NCI-H2029 treated with DMSO at 0.1 percent for 48 hours (cell line): ENCODE measurements around the gene CGGBP1.

Source experiments
- DNase-seq: peaks from one replicate; lab custom pipeline; 2025; lab: John Stamatoyannopoulos, UW

CGGBP1 gene, protein sequence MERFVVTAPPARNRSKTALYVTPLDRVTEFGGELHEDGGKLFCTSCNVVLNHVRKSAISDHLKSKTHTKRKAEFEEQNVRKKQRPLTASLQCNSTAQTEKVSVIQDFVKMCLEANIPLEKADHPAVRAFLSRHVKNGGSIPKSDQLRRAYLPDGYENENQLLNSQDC

DNA sequence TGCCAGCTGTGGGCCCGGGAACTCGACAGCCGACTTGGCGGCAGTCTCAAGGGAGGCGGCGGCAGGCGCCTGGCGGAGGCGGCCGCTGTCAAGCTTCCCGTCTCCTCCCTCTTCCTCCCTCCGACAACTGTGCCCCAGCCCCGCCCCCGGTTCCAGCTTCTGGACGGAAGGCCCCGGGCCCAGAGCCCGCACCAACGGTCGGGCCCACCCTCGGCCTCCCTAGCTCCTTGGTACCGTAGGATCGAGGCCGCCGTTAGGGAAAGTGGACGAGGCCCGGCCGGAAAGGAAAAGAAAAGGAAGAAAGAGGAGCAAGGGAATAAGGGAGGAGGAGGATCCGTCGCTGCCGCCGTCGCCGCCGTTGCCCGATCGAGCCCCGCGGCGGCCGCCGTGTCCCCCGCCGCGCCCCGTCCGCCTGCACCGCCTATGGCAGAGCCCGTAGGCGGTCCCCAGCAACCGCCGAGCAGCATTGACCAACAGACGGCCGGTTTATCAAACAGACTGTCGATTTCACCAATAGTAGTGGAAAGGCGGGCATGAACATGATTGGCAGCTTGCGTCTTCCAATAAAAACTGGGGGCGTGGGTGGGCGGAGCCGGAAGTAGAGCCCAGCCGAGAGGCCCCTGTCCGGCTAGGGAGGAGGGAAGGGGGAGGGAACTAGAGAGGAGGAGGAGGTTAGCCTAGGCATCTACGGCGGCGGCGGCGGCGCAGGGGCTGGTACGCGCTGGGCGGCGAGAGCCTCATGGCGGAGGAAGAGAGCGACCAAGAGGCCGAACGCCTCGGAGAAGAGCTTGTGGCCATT, at the start of gene CGGBP1, which contains the start of gene ZNF654:
CGGBP1 (minus strand) TSS at position 425 of the 799 bp plus-strand sequence. CDS start 3,029 bp downstream, outside the sequence.
ZNF654 (plus strand) TSS at position 675 of the 799 bp plus-strand sequence; CDS start at position 740, 65 bp downstream.
- DNase-seq = peak; percentile 98

DNA sequence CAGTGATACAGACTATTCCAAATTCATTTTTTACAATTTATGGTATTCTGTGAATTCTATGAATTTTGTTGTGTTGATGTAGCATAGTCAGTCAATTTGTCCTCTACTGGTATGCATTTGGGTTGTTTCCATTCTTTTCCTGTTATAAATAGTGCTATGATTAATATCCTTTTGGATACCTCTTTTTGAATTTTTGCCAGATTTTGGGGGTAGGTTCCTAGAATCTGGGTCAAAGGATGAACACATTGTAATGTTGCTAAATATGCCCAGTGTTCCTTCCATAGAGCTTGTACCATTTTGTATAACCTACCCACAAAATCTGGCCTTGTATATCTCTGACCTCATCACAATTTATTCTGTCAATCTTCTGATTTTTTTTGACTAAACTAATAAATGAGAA, 46.5 kb upstream of the CGGBP1 start:
- no peak for DNase-seq

DNA sequence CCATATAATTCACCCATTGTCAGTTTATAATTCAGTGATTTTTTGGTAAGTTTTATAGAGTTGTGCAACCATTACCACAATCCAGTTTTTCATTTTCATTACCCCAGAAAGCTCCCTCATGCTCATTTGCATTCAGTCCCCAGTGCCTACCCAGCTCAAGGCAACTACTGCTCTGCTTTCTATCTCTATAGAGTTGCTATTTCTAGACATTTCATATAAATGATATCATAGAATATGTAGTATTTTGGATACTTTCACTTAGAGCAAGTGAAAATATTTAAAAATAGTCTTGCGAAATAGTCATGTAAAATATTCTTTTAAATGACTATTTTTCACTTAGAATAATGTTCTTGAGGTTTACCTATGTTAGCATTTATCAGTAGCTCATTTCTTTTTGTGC, 42.3 kb upstream of the CGGBP1 start:
- no peak for DNase-seq

DNA sequence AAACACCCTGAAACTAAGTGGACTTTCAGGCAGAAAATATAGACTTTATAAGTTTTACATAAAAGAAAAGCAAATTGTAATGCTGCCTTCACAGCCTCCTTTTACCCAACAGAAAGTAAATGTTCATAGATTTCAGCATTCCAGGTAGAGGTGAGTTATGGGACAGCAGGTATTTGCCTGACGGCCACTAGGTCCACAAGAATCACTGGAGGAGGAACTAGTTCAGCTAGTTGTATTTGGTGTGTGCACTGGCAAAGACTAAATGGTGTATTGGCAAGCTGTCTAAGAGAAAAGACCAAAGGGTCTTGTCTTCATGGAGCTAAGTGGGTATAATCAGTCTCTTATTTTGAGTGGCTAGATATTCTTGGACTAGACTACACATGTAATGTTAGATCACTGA, 34.5 kb upstream of the CGGBP1 start:
- no peak for DNase-seq

DNA sequence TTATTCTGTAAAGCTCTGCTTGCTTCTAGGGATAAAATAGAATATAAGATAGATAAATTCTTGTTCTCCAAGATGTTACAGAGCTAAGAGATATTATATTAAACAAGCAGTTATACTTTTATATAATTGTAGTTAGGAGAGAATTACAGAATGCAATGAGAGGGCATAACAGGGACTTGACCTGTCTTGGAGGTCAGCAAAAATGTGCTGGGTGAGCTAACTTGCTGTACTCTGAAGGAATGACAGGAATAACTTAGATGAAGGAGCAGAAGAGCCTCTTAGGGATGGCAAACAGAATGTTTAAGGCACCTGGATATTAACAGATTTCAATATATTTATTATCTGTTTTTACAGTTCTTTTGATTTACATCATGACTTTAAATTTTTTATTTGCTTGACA, 33.5 kb upstream of the CGGBP1 start:
- no peak for DNase-seq

DNA sequence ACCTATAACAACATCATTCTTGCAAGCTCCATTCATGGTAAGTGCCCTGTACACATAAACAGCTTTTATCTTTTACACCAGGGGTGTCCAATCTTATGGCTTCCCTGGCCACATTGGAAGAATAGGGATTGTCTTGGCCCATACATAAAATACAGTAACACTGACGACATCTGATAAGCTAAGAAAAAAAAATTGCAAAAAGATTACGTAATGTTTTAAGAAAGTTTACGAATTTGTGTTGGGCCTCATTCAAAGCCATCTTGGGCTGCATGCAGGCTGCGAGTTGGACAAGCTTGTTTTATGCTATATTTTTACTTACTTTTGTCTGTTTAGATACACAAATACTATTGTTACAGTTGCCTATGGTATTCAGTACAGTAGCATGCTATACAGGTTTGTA, 31.9 kb upstream of the CGGBP1 start:
- DNase-seq = no peak

DNA sequence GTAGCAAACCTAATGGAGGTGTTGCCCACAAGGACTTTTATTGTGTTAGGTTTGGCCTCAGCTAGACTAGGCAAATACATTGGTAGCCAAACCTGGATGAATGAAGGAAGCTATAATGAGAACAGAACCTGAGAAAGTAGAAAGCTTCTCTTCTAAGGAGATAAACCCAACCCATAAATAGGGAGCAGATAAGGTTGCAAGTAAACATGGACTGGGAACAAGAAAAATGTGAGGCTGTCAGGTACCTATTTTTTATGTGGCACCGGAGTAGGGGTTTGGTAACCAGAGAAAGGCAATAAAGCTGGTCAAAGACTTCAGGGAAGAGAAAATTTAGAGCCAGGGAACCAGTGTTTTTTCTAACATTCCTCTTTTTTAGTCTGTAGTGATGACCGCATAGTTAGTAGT, 25.3 kb upstream of the CGGBP1 start:
- no peak for DNase-seq

DNA sequence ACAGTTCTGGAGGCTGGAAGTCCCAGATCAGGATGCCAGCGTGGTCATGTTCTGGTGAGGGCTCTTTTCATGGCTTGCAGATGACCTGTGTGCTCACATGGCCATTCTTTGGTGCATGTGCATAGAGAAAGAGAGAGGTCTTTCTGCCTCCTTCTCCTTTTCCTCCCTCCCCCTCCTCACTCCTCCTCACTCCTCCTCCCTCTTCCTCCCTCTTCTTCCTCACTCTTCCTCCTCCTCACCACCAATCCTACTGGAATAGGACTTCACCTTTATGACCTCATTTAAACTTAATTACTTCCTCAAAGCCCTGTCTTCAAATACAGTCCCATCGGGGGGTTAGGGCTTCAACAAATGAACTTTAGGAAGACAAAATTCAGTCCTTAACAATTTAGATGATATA, 24.0 kb upstream of the CGGBP1 start:
- no peak for DNase-seq

DNA sequence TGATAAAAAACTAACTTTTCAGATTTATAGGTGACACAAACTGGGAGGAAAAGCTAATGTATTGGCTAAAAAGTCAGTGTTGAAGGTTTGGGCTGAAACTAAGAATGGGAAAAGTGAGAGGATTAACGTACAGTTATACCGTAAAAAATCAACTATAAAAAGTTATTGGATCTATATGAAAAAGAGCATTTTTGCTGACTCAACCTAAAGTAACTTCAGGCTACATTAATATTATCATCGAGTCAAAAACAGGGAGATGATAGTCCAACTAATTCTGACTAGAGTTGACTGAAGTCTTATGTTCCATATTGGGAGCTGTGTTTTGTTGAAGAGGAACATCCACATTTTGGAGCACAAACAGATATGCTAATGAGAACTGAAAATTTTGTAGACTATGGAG, 20.1 kb upstream of the CGGBP1 start:
- no peak for DNase-seq

DNA sequence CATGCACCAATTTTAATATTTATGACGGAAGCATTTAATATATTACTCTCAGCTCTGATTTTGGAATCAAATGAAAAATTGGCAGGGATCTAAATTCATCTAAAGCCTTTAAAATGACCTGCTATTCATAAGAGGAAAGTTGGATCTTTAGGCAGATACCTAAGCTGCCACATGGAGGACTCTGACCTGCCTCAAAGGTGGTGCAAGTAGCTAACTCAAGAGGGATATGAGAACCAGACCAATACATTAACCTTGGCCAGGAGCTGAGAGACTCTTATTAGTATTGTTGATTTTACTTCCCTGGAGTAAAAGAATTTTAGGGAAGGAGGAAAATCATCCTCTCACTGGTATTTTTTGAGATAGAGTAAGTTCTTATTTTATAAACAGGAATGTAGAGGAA, 17.9 kb upstream of the CGGBP1 start:
- no peak for DNase-seq

DNA sequence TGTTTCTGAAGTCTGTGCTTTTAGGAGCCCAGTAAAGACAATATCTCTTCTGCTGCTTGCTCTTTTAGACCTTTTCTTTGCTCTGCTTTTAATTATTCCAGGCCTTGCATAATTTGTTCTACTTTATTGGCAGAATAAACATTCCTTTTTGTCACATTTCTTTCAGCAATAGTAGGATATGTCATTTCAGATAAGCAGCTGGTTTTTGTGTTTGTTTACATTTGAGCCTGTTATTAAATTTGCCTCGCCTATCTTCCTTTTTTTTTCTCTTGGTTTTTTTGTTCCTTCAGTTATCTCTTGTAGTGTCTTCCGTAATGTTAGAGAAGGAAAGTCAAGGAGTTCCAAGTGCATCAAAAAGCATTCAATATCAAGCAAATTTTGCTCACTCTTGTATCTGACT, 16.7 kb upstream of the CGGBP1 start:
- no peak for DNase-seq

DNA sequence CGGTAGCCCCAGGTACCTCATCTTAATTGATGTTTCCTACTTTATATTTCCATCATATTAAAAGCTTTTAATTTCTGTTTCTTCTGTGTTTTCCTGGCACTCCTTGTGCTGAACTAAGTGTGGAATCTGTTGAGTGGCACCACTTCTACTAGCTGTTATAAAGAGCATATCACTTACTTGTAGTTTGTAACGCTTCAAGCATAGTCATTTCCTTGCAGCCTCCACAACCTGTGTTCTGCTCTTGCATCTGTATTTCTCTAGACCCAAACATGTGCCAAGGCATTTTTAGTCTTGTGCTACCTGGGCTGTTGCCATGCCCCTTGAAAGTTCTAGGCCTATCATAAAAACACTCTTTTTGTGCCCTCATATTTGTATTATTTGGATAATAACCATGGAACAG, 16.3 kb upstream of the CGGBP1 start:
- DNase-seq = no peak

DNA sequence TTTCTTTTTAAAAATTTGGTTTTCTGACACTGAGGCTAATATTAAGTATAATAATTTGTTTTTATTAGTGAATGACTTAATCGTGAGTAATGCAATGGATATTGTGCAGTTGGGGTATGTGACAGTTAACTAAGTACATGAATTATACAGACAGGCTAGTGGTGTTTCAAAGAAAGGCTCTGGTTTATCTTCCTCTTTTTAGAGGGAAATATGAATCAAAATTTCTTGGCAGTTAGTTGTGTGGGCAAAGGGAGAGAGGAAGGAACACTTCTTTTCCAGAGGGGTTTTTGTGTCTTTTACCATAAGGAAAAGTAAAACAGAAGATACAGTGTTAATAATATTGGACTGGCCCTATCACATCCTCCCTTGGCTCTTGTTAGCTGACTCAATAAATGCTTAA, 2.9 kb upstream of the CGGBP1 start:
- DNase-seq = no peak

DNA sequence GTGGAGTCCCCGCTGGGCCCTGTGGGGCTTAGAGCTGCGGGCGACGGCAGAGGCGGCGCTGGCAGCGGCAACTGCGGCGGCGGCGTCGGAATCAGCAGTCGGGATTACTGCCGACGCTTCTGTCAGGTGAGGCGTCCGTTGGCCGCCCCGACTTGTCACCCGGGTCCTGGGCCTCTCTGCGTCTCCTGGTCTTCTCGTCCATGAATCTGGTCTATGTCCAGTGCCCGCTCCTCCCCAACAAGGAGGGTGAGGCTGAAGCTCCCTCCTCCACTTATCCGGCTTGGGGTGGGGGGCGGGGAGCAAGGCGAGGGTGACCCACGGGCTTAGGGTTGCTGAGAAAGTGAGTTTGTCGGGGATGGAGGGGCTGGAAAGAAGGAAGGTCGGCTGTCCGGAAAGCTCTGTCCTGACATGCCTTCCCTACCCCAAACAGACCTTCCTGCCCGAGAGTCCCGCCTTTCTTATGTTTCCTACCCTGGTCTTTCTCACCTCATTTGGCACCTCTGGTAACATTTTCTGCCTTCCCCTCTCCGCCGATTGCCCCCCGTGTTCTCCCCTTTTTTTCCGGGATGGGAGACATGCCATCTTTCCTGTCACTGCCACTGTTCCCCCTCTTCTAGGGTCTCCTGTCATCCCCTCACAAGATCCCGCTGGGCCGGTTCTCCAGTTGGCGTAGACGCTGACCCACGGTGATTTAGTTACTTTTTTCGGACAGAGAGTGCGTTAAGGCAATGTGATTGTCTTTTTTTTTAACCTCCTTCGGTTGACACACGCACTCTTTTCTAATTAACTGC, 770 bp upstream of the CGGBP1 start:
- no peak for DNase-seq

DNA sequence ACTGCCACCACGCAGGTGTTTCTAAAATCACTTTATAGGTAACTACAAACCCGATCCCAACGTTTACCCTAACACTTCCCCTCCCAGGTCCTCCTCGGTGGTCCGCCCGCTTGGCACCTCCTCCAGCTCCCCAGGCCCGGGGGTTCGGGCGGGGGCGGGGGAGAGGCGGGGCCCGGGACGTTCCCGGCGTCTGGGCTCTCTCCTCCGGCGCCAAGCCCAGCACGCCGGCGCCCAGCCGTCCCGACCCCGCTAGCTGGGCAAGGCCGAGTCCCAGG, 562 bp downstream of the CGGBP1 start:
- no peak for DNase-seq

DNA sequence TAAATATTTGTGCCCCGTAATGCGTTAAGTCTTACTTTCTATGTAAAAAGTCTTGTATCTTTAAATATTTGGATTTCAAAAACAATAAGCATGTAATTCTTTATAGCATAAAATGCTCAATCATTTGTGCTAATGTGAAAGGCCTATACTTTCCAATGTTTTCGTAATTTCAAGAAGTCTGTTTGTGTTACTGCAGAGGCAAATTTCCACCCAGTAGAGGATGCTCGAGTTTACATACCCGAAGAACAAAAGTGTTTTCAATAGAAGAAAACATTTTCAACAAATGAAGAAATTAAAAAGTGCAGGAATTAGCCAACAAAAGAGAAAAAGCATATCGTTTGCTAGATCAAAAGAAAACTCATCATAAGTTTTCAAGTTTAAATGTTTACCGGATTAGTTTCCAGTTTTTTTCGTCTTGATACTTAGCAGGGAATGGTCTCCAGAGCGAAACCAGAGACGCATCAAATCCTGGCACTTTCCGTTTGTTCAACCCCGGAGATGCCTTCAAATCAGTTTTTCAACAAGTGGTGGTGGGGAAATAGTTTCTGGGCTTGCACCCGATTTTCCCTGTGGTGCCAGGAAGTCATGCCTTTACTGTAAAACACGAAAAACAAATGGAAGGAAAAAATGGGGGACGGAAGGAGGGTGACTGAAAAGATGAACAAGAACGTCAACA, 1.0 kb downstream of the CGGBP1 start:
- DNase-seq = no peak

DNA sequence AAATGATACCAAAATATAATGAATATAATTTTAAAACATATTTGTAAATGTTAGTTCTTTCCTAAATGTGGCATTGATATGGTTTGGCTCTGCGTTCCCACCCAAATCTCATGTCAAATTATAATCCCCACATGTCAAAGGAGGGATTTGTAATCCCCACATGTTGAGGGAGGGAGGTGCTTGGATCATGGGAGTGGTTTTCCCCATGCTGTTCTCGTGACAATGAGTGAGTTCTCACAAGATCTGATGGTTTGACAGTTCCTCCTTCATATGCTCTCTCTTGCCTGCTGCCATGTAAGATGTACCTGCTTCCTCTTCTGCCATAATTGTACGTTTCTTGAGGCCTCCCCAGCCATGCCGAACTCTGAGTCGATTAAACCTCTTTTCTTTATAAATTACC, 12.0 kb downstream of the CGGBP1 start:
- DNase-seq = no peak

DNA sequence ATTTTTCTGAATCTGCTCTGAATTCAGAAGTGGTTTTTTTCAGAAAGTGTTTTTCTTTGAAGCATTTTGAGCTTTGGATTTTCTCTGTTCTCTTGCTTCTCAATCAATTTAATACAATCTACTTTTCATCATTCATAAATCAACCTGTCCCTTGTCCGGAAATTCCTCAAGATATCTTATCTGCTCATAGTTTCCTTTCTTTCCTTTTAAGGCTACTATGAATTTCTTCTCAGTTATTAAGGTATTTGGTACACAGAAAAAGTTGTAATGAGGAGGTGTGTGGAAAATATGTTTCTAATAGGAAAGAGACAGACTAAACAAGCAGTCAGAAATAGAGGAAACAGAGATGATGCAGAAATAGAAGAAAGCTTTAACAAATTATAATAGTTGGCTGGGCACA, 14.4 kb downstream of the CGGBP1 start:
- DNase-seq = no peak

DNA sequence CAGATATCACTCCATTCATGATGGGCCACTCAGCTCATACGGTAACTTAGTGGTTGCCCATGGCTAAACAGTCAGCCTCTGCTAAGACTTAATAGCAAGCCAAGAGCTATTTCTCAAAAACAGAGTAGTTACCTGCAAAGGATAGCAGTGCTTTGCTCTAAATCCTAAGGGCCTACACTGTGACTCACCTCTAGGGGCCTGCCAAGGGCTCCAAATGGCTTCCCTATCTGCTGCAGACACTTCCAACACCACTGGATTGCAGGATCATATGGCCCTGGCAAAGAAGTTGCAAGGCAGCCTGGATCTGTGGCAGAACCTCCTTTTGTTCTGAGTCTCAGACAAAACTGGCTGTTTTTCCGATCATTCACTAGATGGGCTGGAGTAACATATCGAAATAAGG, 17.8 kb downstream of the CGGBP1 start:
- DNase-seq = no peak

DNA sequence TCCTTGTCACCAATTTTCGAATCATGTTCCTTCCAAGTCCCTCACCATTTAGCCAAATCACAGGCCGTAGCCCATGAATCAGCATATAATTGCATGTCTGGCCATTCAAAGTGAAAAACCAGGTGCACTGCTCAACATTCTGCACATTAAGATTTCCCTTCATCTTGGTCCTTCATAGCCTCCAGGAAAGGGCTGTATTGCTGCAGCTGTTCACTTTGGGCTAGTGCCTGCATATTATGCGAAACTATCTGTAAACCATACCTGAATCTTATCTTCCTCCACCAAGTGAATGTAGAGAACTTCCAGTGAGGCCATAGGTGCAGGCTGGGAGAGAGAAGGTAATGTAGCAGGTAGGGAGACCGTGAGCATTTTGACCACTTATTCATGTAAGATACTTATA, 18.3 kb downstream of the CGGBP1 start:
- no peak for DNase-seq

DNA sequence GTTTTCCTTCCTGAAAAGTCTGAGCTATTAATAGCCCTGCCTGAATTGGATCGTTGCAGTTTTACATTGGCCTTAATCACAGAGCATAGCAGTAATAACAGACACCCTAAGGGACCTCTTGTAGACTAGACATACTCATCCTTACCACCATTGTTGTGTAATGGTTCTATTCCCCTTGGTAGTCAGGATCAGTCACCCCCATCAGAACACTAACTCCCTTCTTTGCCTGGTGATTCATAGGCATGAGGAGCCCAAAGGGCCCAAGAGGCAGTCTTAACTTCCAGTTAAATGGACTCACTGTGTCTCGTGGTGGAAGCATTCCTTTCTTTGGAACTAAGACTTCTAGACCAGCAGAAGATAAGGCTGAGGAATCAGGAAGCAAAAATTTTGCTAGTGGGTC, 20.2 kb downstream of the CGGBP1 start:
- no peak for DNase-seq

DNA sequence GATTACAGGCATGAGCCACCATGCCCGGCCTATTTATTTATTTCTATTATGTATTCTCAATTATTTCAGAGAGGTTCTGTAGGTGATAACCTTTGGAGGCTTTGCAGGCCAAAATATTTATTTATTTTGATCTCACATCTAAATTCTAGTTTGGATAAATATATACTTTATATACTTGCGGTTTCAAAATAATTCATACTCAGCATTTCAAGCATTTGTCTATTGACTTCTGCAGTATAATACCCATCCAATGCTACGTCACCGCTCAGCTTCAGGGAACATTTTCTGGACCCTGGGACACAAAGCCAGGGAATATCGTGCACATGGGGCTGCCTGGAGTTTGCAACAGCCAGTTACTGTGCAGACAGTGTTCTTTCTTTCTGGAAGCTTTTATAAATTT, 22.6 kb downstream of the CGGBP1 start:
- no peak for DNase-seq
